GM12878 (cell line): ENCODE measurements around the gene MUC13. TPM values are rescaled to one million over a fixed set of nuclear protein-coding genes. Genes with fewer than 3 reads are reported as not detected.

Source experiments
- ATAC-seq: fragments of 200-7000 bp; cut with Tn5 transposase; 3 replicates; pipeline ENCODE4 v1.9.1; 2020; ENCODE audit warnings: mild to moderate bottlenecking, moderate library complexity
- BruUV-seq: library from RNA; stranded (reverse); fragments of 400-500 nt; replicated peaks from 2 replicates; lab custom pipeline; 2021; lab: Mats Ljungman, UMichigan
- CTCF ChIA-PET: fragments of 300-600 bp; sonication (Branson Sonifier 250); formaldehyde crosslinking; extraction: SDS; loops from one replicate; lab custom pipeline; 2021; ENCODE audit warnings: inconsistent platforms; lab: Yijun Ruan, JAX
- POLR2A ChIA-PET: fragments of 350-600 bp; formaldehyde crosslinking; extraction: SDS; loops from one replicate; lab custom pipeline; 2021; ENCODE audit warnings: inconsistent platforms; lab: Charles Lee
- RAD21 ChIA-PET: fragments of 300-600 bp; sonication (Branson Sonifier 250); formaldehyde crosslinking; loops from one replicate; lab custom pipeline; 2023; ENCODE audit warnings: antibody characterized with exemption; ENCODE audit not compliant: unreplicated experiment; lab: Charles Lee
- SMC1A ChIA-PET: fragments of 300-600 bp; sonication (Branson Sonifier 250); formaldehyde crosslinking; loops from one replicate; lab custom pipeline; 2023; ENCODE audit not compliant: unreplicated experiment, uncharacterized antibody; lab: Charles Lee
- DNase-seq: peaks from one replicate; pipeline ENCODE4 v3.0.0-alpha.2; 2011; ENCODE audit warnings: low read depth, low spot score
- FAIRE-seq: peaks from 3 replicates; lab custom pipeline; 2011; peaks lifted over from hg19 to GRCh38; lab: Jason Lieb, UNC
- H2AFZ ChIP-seq: 2 replicates; pipeline ENCODE4 v1.6.0; 2011; ENCODE audit warnings: low read depth, low read length, control low read depth; ENCODE audit not compliant: control insufficient read depth
- H3K27ac ChIP-seq: 2 replicates; pipeline ENCODE4 v1.5.1; 2011; ENCODE audit warnings: control low read depth; ENCODE audit not compliant: control insufficient read depth, insufficient read depth
- H3K27me3 ChIP-seq, 2 experiments: replicated peaks in 1 of 2; 2 replicates each; pipeline versions ENCODE4 v1.6.0 to v1.6.1; 2011; ENCODE audit warnings: low read length in 1 of 2; ENCODE audit not compliant: control insufficient read depth in 2 of 2, insufficient read depth in 2 of 2
- H3K36me3 ChIP-seq, 2 experiments: 2 replicates each; pipeline ENCODE4 v1.5.1; 2011; ENCODE audit warnings: low read length in 1 of 2; ENCODE audit not compliant: control insufficient read depth in 2 of 2, insufficient read depth in 2 of 2
- H3K4me1 ChIP-seq: 2 replicates; pipeline ENCODE4 v1.6.1; 2011; ENCODE audit warnings: mild to moderate bottlenecking, low read length, moderate library complexity, mixed read lengths; ENCODE audit not compliant: control insufficient read depth, insufficient read depth
- H3K4me2 ChIP-seq: 2 replicates; pipeline ENCODE4 v1.6.0; 2011; ENCODE audit warnings: control low read depth; ENCODE audit not compliant: control insufficient read depth, insufficient read depth
- H3K4me3 ChIP-seq: fragments of 200-600 bp; sonication (generic); 2 replicates; pipeline ENCODE4 v1.5.1; 2016
- H3K79me2 ChIP-seq: 2 replicates; pipeline ENCODE4 v1.6.0; 2011; ENCODE audit warnings: low read length; ENCODE audit not compliant: control insufficient read depth, insufficient read depth
- H3K9ac ChIP-seq: 2 replicates; pipeline ENCODE4 v1.8.0; 2011; ENCODE audit warnings: low read length, control low read depth, mixed read lengths; ENCODE audit not compliant: control insufficient read depth, insufficient read depth
- H3K9me3 ChIP-seq: replicated peaks from 3 replicates; pipeline ENCODE4 v1.5.1; 2011; ENCODE audit warnings: mild to moderate bottlenecking, low read length; ENCODE audit not compliant: control insufficient read depth, insufficient read depth
- H4K20me1 ChIP-seq: 2 replicates; pipeline ENCODE4 v1.6.0; 2011; ENCODE audit not compliant: control insufficient read depth, insufficient read depth
- ASH2L ChIP-seq: fragments of 300-600, 200-600 bp; sonication (generic); IDR thresholded peaks from 2 replicates; pipeline ENCODE4 v1.6.1; 2017; ENCODE audit warnings: low read depth, mild to moderate bottlenecking, borderline replicate concordance
- CHD2 ChIP-seq: IDR thresholded peaks from 2 replicates; pipeline ENCODE4 v1.6.1; 2011; ENCODE audit warnings: low read depth, low read length, improper control_type of control experiment, borderline replicate concordance
- EGR1 ChIP-seq, 2 experiments: IDR thresholded peaks; 1 replicate in 1 of 2; 2 replicates in 1 of 2; pipeline ENCODE4 v1.6.1; 2011 to 2012; ENCODE audit warnings: low read depth in 2 of 2, low read length in 2 of 2, borderline replicate concordance in 1 of 2, mild to moderate bottlenecking in 1 of 2, moderate library complexity in 1 of 2
- GATAD2B ChIP-seq: fragments of 450-650 bp; conservative IDR thresholded peaks from 2 replicates; pipeline ENCODE4 v1.6.1; 2017; ENCODE audit warnings: low read depth, mild to moderate bottlenecking, moderate library complexity
- IRF3 ChIP-seq: fragments of 450-650 bp; IDR thresholded peaks from 2 replicates; pipeline ENCODE4 v1.6.1; 2014; ENCODE audit warnings: mild to moderate bottlenecking
- MLLT1 ChIP-seq: fragments of 450-650 bp; IDR thresholded peaks from 2 replicates; pipeline ENCODE4 v1.6.1; 2016; ENCODE audit warnings: mild to moderate bottlenecking
- NFYA ChIP-seq: IDR thresholded peaks from 2 replicates; pipeline ENCODE4 v1.6.1; 2011; ENCODE audit warnings: low read depth, mild to moderate bottlenecking, low read length, improper control_type of control experiment, borderline replicate concordance
- SMARCA5 ChIP-seq: fragments of 450-650 bp; IDR thresholded peaks from 2 replicates; pipeline ENCODE4 v1.6.1; 2017; ENCODE audit warnings: mild to moderate bottlenecking
- SRF ChIP-seq, 2 experiments: IDR thresholded peaks; 2 replicates each; pipeline ENCODE4 v1.6.1; 2011; ENCODE audit warnings: low read depth in 2 of 2, low read length in 2 of 2, mild to moderate bottlenecking in 1 of 2, moderate library complexity in 1 of 2
- ZNF207 ChIP-seq: fragments of 450-650 bp; IDR thresholded peaks from 2 replicates; pipeline ENCODE4 v1.6.1; 2014; ENCODE audit warnings: antibody characterized with exemption, mild to moderate bottlenecking, borderline replicate concordance
- ZNF217 ChIP-seq: fragments of 450-650 bp; IDR thresholded peaks from 2 replicates; pipeline ENCODE4 v1.6.1; 2017; ENCODE audit warnings: antibody characterized with exemption, mild to moderate bottlenecking
- WGBS: methylation state at CpG from one replicate; pipeline ENCODE4 v1.1.6; 2016; ENCODE audit warnings: low lambda C conversion rate; ENCODE audit not compliant: insufficient replicate concordance, insufficient coverage; ENCODE audit errors: missing lambda C conversion rate; 5-methylcytosine and 5-hydroxymethylcytosine counted together
- in situ Hi-C: fragments of 300-500 bp; cut with MboI; formaldehyde crosslinking; loops from 9 replicates; pipeline ENCODE4 v1.14.3; 2018; ENCODE audit warnings: mixed read lengths
- intact Hi-C: fragments of 100-400 bp; cut with micrococcal nuclease; formaldehyde crosslinking; loops from one replicate; pipeline ENCODE4 v1.14.2; 2022; ENCODE audit not compliant: unreplicated experiment
- polyA plus RNA-seq, 11 experiments: library from polyadenylated mRNA; depleted of rRNA in 4 of 11; unstranded in 6 of 11; stranded (reverse) in 5 of 11; fragments of >200 nt; fragmentation: Nextera tagmentation in 4 of 11; fragmentation: Illumina TruSeq in 1 of 11; extraction: Ambion mirVana in 4 of 11; extraction: Trizol in 1 of 11; gene quantifications; 1 replicate in 1 of 11; 2 replicates in 10 of 11; pipeline versions ENCODE4 v1.2.1 to v1.2.3, GENCODE V29; 2011 to 2016; ENCODE audit warnings: inconsistent platforms in 2 of 11, missing spikeins in 2 of 11, low read depth in 1 of 11
- total RNA-seq, 4 experiments: library from RNA; depleted of rRNA in 3 of 4; stranded (reverse); fragments of >200 nt in 3 of 4; fragmentation: Illumina TruSeq in 1 of 4; extraction: Trizol in 1 of 4; gene quantifications; 2 replicates each; pipeline versions ENCODE4 v1.2.1 to v1.2.3, GENCODE V29; 2013 to 2021
- TF ChIP-seq, protein P1 (sequence below): fragments of 450-650 bp; IDR thresholded peaks from 2 replicates; pipeline ENCODE4 v1.6.1; 2017; ENCODE audit warnings: mild to moderate bottlenecking, moderate library complexity
- TF ChIP-seq, protein P2 (sequence below): IDR thresholded peaks from 2 replicates; pipeline ENCODE4 v1.6.1; 2011; ENCODE audit warnings: low read depth, mild to moderate bottlenecking, low read length, moderate library complexity, borderline replicate concordance; ENCODE audit errors: extremely low read depth

MUC13 gene
- total and polyA plus RNA-seq, 10 of the 15 experiments (the other 5 are each of a cell fraction or from before 2014, with no cell fraction given), result 0.27 to 60.1 (median 0.76) TPM

- FAIRE-seq (no peak), ATAC-seq (no peak), DNase-seq (no peak)
- no TSS peak for BruUV-seq
- in situ Hi-C loops (no loop called here), intact Hi-C loops (no loop called here)
- Histone ChIP-seq H3K9ac (no peak overlapping the region), H3K27me3 (no peaks in the 10 kb centered on the region; a peak in 1 of 4 replicates), H3K9me3 (no peaks in the 10 kb centered on the region), H3K27ac (no peak overlapping the region), H3K79me2 (no peaks in the 10 kb centered on the region), H4K20me1 (no peaks in the 10 kb centered on the region), H3K4me2 (no peak overlapping the region), H3K4me3 (no peak overlapping the region), H3K36me3 (no peaks in the 10 kb centered on the region), H3K4me1 (no peaks in the 10 kb centered on the region), H2AFZ (no peak overlapping the region)
- SMC1A ChIA-PET, result interaction anchor here (0.9 to 2.2 kb wide), 6 partner anchors 9 to 45 kb away, joined by 3 to 8 read pairs (median 4); no protein-coding TSS in a partner anchor
- 78% methylated on average over 8 of the region's 8 CpGs for WGBS
- POLR2A ChIA-PET, result interaction anchor here (0.7 kb wide), 1 partner anchor 597 kb away, joined by 3 read pairs; no protein-coding TSS in a partner anchor
- RAD21 ChIA-PET, result interaction anchor here (0.9 kb wide), 1 partner anchor 23 kb away, joined by 3 read pairs; no protein-coding TSS in a partner anchor
- CTCF ChIA-PET, result interaction anchor here (0.9 to 1.7 kb wide), 4 partner anchors 13 to 30 kb away, joined by 3 to 5 read pairs (median 4); no protein-coding TSS in a partner anchor
- TF ChIP-seq CHD2, result no peak
- no peak for TF ChIP-seq SRF (IDR thresholded peaks at IDR 0.05; ENCODE audit: low read depth in 2 of 2, low read length in 2 of 2)
- no peak for TF ChIP-seq ZNF217
- no peak for TF ChIP-seq ZNF207
- no peak for TF ChIP-seq IRF3
- TF ChIP-seq, protein P1, sequence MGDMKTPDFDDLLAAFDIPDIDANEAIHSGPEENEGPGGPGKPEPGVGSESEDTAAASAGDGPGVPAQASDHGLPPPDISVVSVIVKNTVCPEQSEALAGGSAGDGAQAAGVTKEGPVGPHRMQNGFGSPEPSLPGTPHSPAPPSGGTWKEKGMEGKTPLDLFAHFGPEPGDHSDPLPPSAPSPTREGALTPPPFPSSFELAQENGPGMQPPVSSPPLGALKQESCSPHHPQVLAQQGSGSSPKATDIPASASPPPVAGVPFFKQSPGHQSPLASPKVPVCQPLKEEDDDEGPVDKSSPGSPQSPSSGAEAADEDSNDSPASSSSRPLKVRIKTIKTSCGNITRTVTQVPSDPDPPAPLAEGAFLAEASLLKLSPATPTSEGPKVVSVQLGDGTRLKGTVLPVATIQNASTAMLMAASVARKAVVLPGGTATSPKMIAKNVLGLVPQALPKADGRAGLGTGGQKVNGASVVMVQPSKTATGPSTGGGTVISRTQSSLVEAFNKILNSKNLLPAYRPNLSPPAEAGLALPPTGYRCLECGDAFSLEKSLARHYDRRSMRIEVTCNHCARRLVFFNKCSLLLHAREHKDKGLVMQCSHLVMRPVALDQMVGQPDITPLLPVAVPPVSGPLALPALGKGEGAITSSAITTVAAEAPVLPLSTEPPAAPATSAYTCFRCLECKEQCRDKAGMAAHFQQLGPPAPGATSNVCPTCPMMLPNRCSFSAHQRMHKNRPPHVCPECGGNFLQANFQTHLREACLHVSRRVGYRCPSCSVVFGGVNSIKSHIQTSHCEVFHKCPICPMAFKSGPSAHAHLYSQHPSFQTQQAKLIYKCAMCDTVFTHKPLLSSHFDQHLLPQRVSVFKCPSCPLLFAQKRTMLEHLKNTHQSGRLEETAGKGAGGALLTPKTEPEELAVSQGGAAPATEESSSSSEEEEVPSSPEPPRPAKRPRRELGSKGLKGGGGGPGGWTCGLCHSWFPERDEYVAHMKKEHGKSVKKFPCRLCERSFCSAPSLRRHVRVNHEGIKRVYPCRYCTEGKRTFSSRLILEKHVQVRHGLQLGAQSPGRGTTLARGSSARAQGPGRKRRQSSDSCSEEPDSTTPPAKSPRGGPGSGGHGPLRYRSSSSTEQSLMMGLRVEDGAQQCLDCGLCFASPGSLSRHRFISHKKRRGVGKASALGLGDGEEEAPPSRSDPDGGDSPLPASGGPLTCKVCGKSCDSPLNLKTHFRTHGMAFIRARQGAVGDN, result no peak
- no peak for TF ChIP-seq GATAD2B
- TF ChIP-seq, protein P2, sequence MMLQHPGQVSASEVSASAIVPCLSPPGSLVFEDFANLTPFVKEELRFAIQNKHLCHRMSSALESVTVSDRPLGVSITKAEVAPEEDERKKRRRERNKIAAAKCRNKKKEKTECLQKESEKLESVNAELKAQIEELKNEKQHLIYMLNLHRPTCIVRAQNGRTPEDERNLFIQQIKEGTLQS, result no peak
- TF ChIP-seq EGR1 (IDR thresholded peaks at IDR 0.05; ENCODE audit: borderline replicate concordance in 1 of 2, low read depth in 2 of 2, low read length in 2 of 2), result no peak
- TF ChIP-seq ASH2L, result no peak
- TF ChIP-seq NFYA, result no peak
- no peak for TF ChIP-seq SMARCA5
- TF ChIP-seq MLLT1, result no peak
Measured at GRCh38 chr3:124951511-124952281, 17.1 kb upstream of the MUC13 start.
